Heart right ventricle (tissue), 16 donors: Measurements from ENCODE around the gene TAF1C. TPM values are rescaled to one million over a fixed set of nuclear protein-coding genes. Genes with fewer than 3 reads are reported as not detected.

Experiments
- ATAC-seq, 8 donors: fragments of 200-7000 bp; cut with Tn5 transposase; one replicate each; pipeline ENCODE4 v1.9.1; 2020; ENCODE audit warnings: mild to moderate bottlenecking in 8 of 8, moderate library complexity in 8 of 8, moderate number of reproducible peaks in 1 of 8
- DNase-seq, 2 donors: peaks; one replicate each; pipeline ENCODE4 v3.0.0-alpha.2; 2020
- H3K27ac ChIP-seq, 10 donors: fragments of 200-600 bp; sonication (generic) in 2 of 10; one replicate each; pipeline versions ENCODE4 v1.5.0 to v1.8.0; 2020 to 2022; ENCODE audit warnings: mild to moderate bottlenecking in 3 of 10
- H3K27me3 ChIP-seq, 7 donors: fragments of 200-600 bp; one replicate each; pipeline ENCODE4 v1.8.0; 2021 to 2022; ENCODE audit warnings: mild to moderate bottlenecking in 2 of 7
- H3K36me3 ChIP-seq, 9 donors: fragments of 200-600 bp; sonication (generic) in 1 of 9; one replicate each; pipeline versions ENCODE4 v1.5.0 to v1.8.0; 2020 to 2022; ENCODE audit warnings: mild to moderate bottlenecking in 2 of 9
- H3K4me1 ChIP-seq, 9 donors: fragments of 200-600 bp; sonication (generic) in 1 of 9; one replicate each; pipeline versions ENCODE4 v1.5.0 to v1.8.0; 2020 to 2022; ENCODE audit warnings: mild to moderate bottlenecking in 4 of 9
- H3K4me3 ChIP-seq, 10 donors: fragments of 200-600 bp; sonication (generic) in 2 of 10; one replicate each; pipeline versions ENCODE4 v1.5.0 to v1.8.0; 2020 to 2022; ENCODE audit warnings: mild to moderate bottlenecking in 7 of 10, moderate library complexity in 2 of 10
- H3K9me3 ChIP-seq, 11 donors: fragments of 200-600 bp in 10 of 11; sonication (generic) in 2 of 11; one replicate each; pipeline versions ENCODE4 v1.5.0 to v1.8.0; 2013 to 2022; ENCODE audit warnings: mild to moderate bottlenecking in 2 of 11, control low read depth in 1 of 11, moderate library complexity in 1 of 11
- CTCF ChIP-seq, 9 donors: fragments of 200-600 bp; sonication (generic) in 2 of 9; IDR thresholded peaks; one replicate each; pipeline versions ENCODE4 v1.5.0 to v1.8.0; 2021 to 2022; ENCODE audit warnings: antibody characterized with exemption in 9 of 9, mild to moderate bottlenecking in 5 of 9, moderate library complexity in 1 of 9
- WGBS, 2 donors: extraction: QIAGEN DNeasy Blood & Tissue Kit; methylation state at CpG; one replicate each; pipeline ENCODE4 v1.1.7; 2013; ENCODE audit warnings: inconsistent platforms in 1 of 2; 5-methylcytosine and 5-hydroxymethylcytosine counted together
- intact Hi-C, 10 donors: fragments of 100-400 bp; cut with DNase I; formaldehyde crosslinking; loops; one replicate each; pipeline versions ENCODE4 v1.11.1 to v1.14.2; 2022
- polyA plus RNA-seq, 2 donors: library from polyadenylated mRNA; stranded (reverse); fragments of 200-250 nt; gene quantifications; one replicate each; pipeline ENCODE4 v1.2.3, GENCODE V29; 2013
- total RNA-seq, 10 donors: library from RNA; stranded (reverse); fragmentation: NEBNext Ultra II Directional in 3 of 10; extraction: Animal tissue kit (Norgen Biotek cat#: 25700) in 3 of 10; gene quantifications; one replicate each; pipeline versions ENCODE4 v1.2.1 to v1.2.4, GENCODE V29; 2021 to 2023
- donor health status: Arrhythmogenic right ventricular cardiomyopathy.
- donor health status: ischemic (EF 13 %, LVEDD 7.1; RV severe dilation, severe dysfunction).
- donor health status: healthy with polysubstance abuse.
- donor health status: DM: no; HTN: yes; CAD: no.
- donor health status: DM: no; HTN: no; CAD: no.
- donor health status: ischemic (EF 25% LVEDD 6.9; RV normal size, moderate dysfunction).
- donor health status: ischemic (EF 25% LVEDD 5.7; RV mildly dilated, moderate dysfunction).
- donor health status: healthy.
- donor health status: DM: yes; HTN: yes; CAD: no.
- donor health status: Ischemic cardiomyopathy.
- donor health status: ischemic (EF 35%, LVEDD 5.7; RV mildly dilated, moderate dysfunction).
- donor health status: nonischemic (EF 11% LVEDD 7.7; RV severe dilation, severe dysfunction).
- donor health status: DM: yes; HTN: yes; CAD: no.
- donor health status: PGD.
- donor health status: ischemic (EF 29% LVEDD 5.4; RV normal size, mild dysfunction).
- donor health status: nonischemic (EF 23%, LVEDD 6.1; RV moderate dilation, normal function).

The TAF1C gene
- total and polyA plus RNA-seq, 12 donors = 14.2 to 76.7 (median 21.6) TPM

- 81 to 89% methylated on average over 6 of the region's 6 CpGs for WGBS, 2 donors
- H3K9me3 ChIP-seq = no peaks in the 10 kb centered on the region
- peaks cover 0 to 21% (median 11%) of the 10 kb centered on the region in 9 donors for H3K4me1 ChIP-seq
- intact Hi-C loops = loop anchor here in 2 of 10 donors (5.0 to 10.0 kb wide), 2 partner anchors 57 to 80 kb away; no protein-coding TSS in a partner anchor
- ATAC-seq (no peak), DNase-seq (no peak)
- peaks cover 0 to 8% (median 0%) of the 10 kb centered on the region in 7 donors for H3K27me3 ChIP-seq
- TF ChIP-seq CTCF (IDR thresholded peaks at IDR 0.05) = no peak
- no peak overlapping the region for H3K27ac ChIP-seq
- no peak overlapping the region for H3K4me3 ChIP-seq
- H3K36me3 ChIP-seq = no peaks in the 10 kb centered on the region
Observed at GRCh38 chr16:84227548-84227947, 40.7 kb upstream of the TAF1C start.

GRCh38 chr16:84226026-84226425 lies 39.2 kb upstream of the TAF1C start:
- ATAC-seq (no peak), DNase-seq (no peak)
- Histone ChIP-seq H3K27ac (no peak overlapping the region), H3K4me3 (no peak overlapping the region), H3K9me3 (no peaks in the 10 kb centered on the region), H3K27me3 (peaks cover 0 to 8% (median 0%) of the 10 kb centered on the region in 7 donors), H3K36me3 (no peaks in the 10 kb centered on the region), H3K4me1 (peaks cover 0 to 21% (median 11%) of the 10 kb centered on the region in 9 donors)
- intact Hi-C loops = loop anchor here in 2 of 10 donors (5.0 to 10.0 kb wide), 2 partner anchors 59 to 81 kb away; no protein-coding TSS in a partner anchor
- TF ChIP-seq CTCF (IDR thresholded peaks at IDR 0.05) = no peak
- WGBS, 2 donors = 85 to 90% methylated on average over 8 of the region's 8 CpGs

GRCh38 chr16:84225571-84225970 lies 38.7 kb upstream of the TAF1C start:
- WGBS, 2 donors = 74 to 76% methylated on average over 7 of the region's 7 CpGs
- TF ChIP-seq CTCF (IDR thresholded peaks at IDR 0.05) = no peak
- peaks cover 0 to 21% (median 11%) of the 10 kb centered on the region in 9 donors for H3K4me1 ChIP-seq

GRCh38 chr16:84225126-84225525 lies 38.3 kb upstream of the TAF1C start:
- Histone ChIP-seq H3K4me3 (no peak overlapping the region), H3K27ac (no peak overlapping the region), H3K4me1 (peaks cover 0 to 21% (median 11%) of the 10 kb centered on the region in 9 donors), H3K9me3 (no peaks in the 10 kb centered on the region), H3K27me3 (peaks cover 0 to 8% (median 0%) of the 10 kb centered on the region in 7 donors), H3K36me3 (no peaks in the 10 kb centered on the region)
- no peak for ATAC-seq
- TF ChIP-seq CTCF (IDR thresholded peaks at IDR 0.05) = no peak
- WGBS, 2 donors = 86 to 92% methylated on average over 3 of the region's 3 CpGs
- no peak for DNase-seq
- intact Hi-C loops = loop anchor here in 2 of 10 donors (5.0 to 10.0 kb wide), 2 partner anchors 60 to 82 kb away; no protein-coding TSS in a partner anchor

More at GRCh38 chr16:84225571-84225970, 38.7 kb upstream of the TAF1C start:
- intact Hi-C loops = loop anchor here in 2 of 10 donors (5.0 to 10.0 kb wide), 2 partner anchors 59 to 82 kb away; no protein-coding TSS in a partner anchor
- Histone ChIP-seq H3K4me3 (no peak overlapping the region), H3K27me3 (peaks cover 0 to 8% (median 0%) of the 10 kb centered on the region in 7 donors), H3K27ac (no peak overlapping the region), H3K9me3 (no peaks in the 10 kb centered on the region), H3K36me3 (no peaks in the 10 kb centered on the region)
- no peak for DNase-seq
- ATAC-seq = no peak
